NCI-H446 treated with DMSO at 0.1 percent for 48 hours (cell line): Measurements from ENCODE around the gene MEGF11.
A peak's percentile ranks its signal among the peaks of the same experiment; 100 is the strongest.

Experiments used
- DNase-seq: peaks from one replicate; lab custom pipeline; 2025; lab: John Stamatoyannopoulos, UW

The MEGF11 gene

DNA sequence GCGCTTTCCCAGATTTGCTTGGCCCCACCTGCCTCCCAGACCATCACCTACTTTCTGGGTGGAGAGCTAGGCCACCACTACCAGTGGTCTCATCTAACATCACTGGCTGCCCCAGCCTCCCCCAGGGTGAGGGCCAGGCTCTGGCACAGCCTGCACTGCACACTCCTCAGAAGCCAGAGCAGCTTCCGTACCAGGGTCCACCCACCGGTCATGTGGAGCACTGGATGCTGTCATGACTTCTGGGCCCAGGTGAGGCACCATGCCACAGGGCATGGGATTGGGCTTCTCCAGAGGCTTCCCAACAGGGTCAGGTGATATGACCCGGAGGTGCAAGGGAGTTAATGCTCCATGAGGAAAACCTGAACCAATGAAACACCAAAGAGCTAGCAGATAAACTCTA lies 14.0 kb downstream of the MEGF11 start:
- DNase-seq = no peak

- no peak for DNase-seq
Observed at GRCh38 chr15:66238318-66238717, 15.2 kb downstream of the MEGF11 start.

GRCh38 chr15:66237513-66238235 lies 15.9 kb downstream of the MEGF11 start:
- no peak for DNase-seq

GRCh38 chr15:66236806-66237375 lies 16.7 kb downstream of the MEGF11 start:
- DNase-seq = no peak

DNA sequence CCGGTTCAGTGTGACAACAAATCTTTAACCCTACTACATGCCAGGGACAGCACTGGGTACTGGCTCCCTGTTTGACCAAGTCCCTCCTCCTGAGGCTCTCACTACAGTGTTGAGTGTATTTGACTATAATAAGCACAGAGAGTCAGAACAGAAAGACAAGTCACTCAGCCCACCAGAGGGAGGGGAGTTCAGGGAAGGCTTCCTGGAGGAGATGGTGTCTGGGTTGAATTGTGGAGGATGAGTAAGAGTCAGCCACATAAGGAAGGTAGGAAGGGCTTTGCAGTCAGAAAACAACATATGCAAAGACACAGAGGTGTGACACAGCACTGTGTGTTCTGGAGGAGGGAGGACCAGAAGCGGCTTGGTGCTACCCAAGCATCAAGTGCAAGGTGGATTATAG lies 17.7 kb downstream of the MEGF11 start:
- DNase-seq = no peak

GRCh38 chr15:66234798-66235197 lies 18.8 kb downstream of the MEGF11 start:
- DNase-seq = no peak

DNA sequence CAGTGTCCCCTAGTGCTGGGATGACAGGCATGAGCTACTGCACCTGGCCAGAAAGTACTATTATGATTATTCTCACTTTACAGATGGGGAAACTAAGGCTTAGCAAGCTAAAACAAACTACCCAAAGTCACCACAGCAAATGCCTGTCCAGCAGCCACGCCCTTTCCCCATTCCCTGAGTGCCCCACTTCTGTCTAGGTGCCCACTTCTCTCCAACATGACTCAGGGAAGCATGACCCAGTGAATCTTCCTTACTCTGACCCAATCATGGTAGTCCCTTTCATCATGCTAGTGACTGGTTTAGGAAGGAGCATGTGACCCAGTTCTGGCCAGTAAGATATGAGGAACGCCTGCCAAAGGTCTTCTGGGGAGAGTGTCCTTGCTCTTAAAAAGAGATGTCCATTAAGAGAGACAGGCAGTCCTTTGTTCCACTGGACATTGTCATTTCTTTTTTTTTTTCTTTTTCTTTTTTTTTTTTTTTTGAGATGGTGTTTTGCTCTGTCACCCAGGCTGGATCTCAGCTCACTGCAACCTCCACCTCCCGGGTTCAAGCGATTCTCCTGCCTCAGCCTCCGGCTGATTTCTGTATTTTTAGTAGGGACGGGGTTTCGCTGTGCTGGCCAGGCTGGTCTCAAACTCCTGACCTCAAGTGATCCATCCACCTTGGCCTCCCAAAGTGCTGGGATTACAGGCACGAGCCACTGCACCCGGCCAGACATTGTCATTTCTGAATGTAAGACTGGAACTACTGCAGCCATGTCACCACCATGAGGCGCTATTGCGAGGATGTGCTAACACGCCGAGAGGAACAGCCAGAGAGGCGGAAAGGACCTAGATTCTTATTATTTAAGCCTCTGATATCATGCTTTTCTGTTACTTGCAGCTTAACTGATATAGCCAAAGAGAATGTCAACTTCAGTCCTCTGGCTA lies 19.8 kb downstream of the MEGF11 start:
- DNase-seq = no peak

GRCh38 chr15:66232267-66232625 lies 21.3 kb downstream of the MEGF11 start:
- DNase-seq = no peak

DNA sequence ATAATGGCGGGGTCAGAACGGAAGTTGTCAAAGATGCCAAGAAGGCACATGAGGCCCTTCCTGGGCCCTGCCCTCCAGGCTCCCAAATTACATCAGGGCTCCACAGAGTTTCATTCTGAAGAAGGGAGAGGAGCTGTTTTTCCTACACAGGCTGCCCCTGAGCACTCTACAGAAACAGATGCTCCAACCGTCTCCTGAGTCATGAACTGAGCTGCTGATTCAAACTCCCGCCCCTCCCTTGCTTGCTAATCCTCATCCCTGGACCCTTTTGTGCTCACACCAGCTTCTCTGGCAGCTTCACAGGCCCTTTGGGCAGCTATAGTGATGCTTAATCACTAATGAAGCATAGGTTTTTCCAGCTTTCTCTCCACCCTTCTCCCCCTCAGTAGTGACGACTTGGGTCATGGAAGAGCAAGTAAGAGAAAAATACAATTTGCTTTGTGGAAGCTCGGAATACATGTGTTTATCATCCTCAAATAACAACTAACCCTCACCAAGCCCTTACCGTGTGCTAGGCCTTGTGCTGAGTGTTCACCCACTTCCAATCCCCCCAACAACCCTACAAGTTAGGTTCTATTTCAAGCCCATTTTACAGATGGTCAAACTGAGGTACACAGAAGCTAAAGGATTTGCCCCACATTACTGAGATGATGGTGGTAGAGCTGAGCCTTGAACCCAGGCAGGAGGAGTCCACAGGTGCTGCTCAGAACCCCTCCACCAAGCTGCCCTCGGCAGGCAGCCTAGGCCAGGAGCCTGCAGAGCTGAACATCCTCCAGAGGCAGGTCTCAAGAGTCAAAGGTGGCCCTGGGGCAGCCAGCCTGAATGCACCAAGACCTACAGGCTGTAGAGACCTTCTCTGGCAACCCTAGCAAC lies 21.9 kb downstream of the MEGF11 start:
- DNase-seq = peak; percentile 21

GRCh38 chr15:66229790-66230465 lies 23.6 kb downstream of the MEGF11 start:
- peak; percentile 3 for DNase-seq

GRCh38 chr15:66228807-66229735 lies 24.5 kb downstream of the MEGF11 start:
- peak; percentile 6 for DNase-seq

- DNase-seq = no peak
Observed at GRCh38 chr15:66226736-66227135, 26.8 kb downstream of the MEGF11 start.

- DNase-seq = no peak
Observed at GRCh38 chr15:66225656-66226274, 27.8 kb downstream of the MEGF11 start.

DNA sequence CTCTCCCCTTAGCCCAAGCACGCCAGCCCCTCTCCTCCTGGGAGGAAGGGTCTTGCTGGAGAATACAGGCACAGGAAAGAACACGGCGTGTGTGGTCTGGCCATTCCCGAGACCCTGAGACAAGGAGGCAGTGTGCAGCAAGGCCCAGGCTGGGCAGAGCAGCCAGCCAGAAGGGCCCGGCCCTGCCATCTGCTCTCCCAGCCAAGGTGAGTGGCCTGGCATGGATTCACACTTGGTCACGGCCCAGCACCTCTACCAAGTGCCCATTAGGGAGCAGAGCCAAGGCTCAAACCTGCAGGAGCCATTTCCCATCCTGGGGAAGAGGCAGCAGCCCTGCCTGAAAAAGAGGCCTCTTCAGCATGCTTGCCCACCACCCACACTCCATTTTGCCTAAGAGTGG lies 28.6 kb downstream of the MEGF11 start:
- DNase-seq = peak; percentile 57

- no peak for DNase-seq
Observed at GRCh38 chr15:66222273-66223198, 31.0 kb downstream of the MEGF11 start.

DNA sequence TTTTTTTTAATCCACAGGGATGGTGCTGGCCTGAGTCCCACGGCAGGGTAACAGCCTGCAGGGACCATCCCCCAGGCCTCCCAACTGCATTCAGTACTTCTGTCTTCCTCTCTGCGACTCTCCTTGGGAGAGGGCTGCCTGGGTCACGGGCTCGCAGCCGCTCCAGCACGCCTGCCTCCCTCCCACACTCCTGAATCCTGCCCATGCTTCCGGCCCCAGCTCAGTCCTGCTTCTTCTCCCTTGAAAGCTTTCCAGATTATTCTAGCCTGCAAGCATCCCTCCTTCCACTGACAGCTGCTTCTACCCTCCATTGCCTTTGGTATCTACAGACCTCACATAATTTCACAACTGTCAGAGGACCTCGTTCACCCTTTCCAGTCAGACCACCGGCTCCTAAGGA lies 32.4 kb downstream of the MEGF11 start:
- DNase-seq = peak; percentile 1

DNA sequence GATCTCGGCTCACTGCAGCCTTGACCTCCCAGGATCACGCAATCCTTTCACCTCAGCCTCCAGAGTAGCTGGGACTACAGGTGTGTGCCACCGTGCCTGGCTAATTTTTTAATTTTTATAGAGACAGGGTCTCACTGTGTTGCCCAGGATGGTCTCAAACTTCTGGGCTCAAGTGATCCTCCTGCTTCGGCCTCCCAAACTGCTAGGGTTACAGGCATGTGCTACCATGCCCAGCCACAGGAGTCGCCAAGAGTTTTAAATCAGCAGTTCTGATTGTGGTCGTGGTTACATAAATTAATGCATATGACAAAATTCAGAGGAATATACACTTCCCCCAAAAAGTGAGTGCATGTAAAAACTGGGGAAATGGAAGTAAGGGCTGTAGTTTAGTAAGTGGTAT lies 32.9 kb downstream of the MEGF11 start:
- no peak for DNase-seq

GRCh38 chr15:66219339-66219738 lies 34.2 kb downstream of the MEGF11 start:
- peak; percentile 3 for DNase-seq

GRCh38 chr15:66216806-66217205 lies 36.7 kb downstream of the MEGF11 start:
- no peak for DNase-seq
